GM06990 (cell line): Measurements from ENCODE around the gene JMJD4.

Experiments
- DNase-seq: peaks from one replicate; pipeline ENCODE4 v3.0.0-alpha.2; 2011; ENCODE audit not compliant: insufficient read length; ENCODE audit errors: extremely low read depth
- H3K27me3 ChIP-seq: replicated peaks from 2 replicates; pipeline ENCODE4 v1.6.0; 2011; ENCODE audit warnings: low read length; ENCODE audit not compliant: control insufficient read depth, insufficient read depth
- H3K36me3 ChIP-seq: 2 replicates; pipeline ENCODE4 v1.5.1; 2011; ENCODE audit warnings: low read length; ENCODE audit not compliant: control insufficient read depth, insufficient read depth
- H3K4me3 ChIP-seq: replicated peaks from 2 replicates; pipeline ENCODE4 v1.5.1; 2011; ENCODE audit warnings: low read depth, mild to moderate bottlenecking, control low read depth, low read length
- CTCF ChIP-seq: IDR thresholded peaks from 2 replicates; pipeline ENCODE4 v1.5.1; 2011; ENCODE audit warnings: low read length, control low read depth, mild to moderate bottlenecking, inconsistent platforms; ENCODE audit not compliant: insufficient read depth, poor library complexity, severe bottlenecking

Gene JMJD4

GRCh38 chr1:227740401-227740960, 5.4 kb upstream of the JMJD4 start:
- no peaks in the 10 kb centered on the region; the same call in none of the 2 replicates for H3K36me3 ChIP-seq
- no peak for TF ChIP-seq CTCF
- DNase-seq, result no peak
- no peak overlapping the region for H3K4me3 ChIP-seq
- H3K27me3 ChIP-seq, result no peaks in the 10 kb centered on the region

DNA sequence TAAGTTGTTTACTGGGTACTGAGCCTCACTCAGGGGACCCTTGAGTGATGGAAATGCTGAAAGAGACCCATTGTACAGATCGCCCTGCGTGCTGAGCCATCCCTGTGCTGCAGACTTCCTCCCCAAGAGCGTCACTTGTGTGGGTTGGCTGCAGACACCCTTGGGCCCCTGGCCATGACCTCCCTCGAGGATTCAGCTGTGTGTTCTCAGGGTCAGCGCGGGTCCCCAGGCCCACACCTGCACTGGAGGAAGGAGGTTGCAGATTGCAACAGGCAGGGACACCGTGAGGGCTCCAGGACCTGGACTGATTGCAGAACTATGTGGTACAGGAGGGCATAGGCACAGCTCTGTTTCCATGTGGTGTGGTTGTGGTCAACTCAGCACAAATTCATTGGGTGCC, 4.5 kb upstream of the JMJD4 start:
- no peak for DNase-seq
- TF ChIP-seq CTCF, result no peak
- no peaks in the 10 kb centered on the region for H3K27me3 ChIP-seq
- no peaks in the 10 kb centered on the region; the same call in none of the 2 replicates for H3K36me3 ChIP-seq
- H3K4me3 ChIP-seq, result no peak overlapping the region

- no peak for TF ChIP-seq CTCF
- Histone ChIP-seq H3K36me3 (no peaks in the 10 kb centered on the region; the same call in none of the 2 replicates), H3K4me3 (no peak overlapping the region), H3K27me3 (no peaks in the 10 kb centered on the region)
- no peak for DNase-seq
These were observed 3.7 kb upstream of the JMJD4 start for GRCh38 chr1:227738820-227739219.

GRCh38 chr1:227736814-227737432, 1.8 kb upstream of the JMJD4 start:
- no peak overlapping the region for H3K4me3 ChIP-seq
- TF ChIP-seq CTCF, result no peak
- DNase-seq, result no peak
- H3K27me3 ChIP-seq, result no peaks in the 10 kb centered on the region
- peaks cover 11% of the 10 kb centered on the region for H3K36me3 ChIP-seq

GRCh38 chr1:227735539-227736285, 610 bp upstream of the JMJD4 start:
- TF ChIP-seq CTCF, result no peak
- H3K36me3 ChIP-seq, result peaks cover 16% of the 10 kb centered on the region
- no peak for DNase-seq
- no peaks in the 10 kb centered on the region for H3K27me3 ChIP-seq
- H3K4me3 ChIP-seq, result peak overlapping the region; percentile 98
